CD4-positive, alpha-beta T cell treated with Interleukin-21 for 1 hour (primary cell): ENCODE results near the gene RIPK1.
"Not testable (repeated sequence)": the region's sequence is repeated elsewhere in the genome, so short reads cannot be mapped to it uniquely, and the experiment has no call there.

Experiments
- DNase-seq: peaks from one replicate; pipeline ENCODE4 v3.0.0-alpha.2; 2020

The RIPK1 gene

GRCh38 chr6:3046295-3046694 is 22.0 kb upstream of the RIPK1 start:
- no peak for DNase-seq

GRCh38 chr6:3048009-3048408 is 20.3 kb upstream of the RIPK1 start:
- DNase-seq: not testable (repeated sequence)

- DNase-seq: no peak
Observed at GRCh38 chr6:3052481-3053230, 15.6 kb upstream of the RIPK1 start.

DNA sequence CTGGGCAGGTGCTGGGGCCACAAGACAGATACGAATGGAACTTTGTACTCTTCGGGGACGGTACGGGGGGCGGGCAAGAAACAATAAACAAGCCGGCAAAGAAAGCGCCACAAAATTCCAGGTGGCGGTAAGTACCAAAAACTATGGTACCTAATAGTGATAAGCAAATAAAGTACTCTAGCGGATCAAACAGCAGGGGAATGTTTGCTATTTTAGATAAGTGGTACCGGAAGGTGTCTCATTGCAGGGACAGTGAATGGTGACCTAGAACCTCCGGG is 15.1 kb upstream of the RIPK1 start:
- no peak for DNase-seq

- not testable (repeated sequence) for DNase-seq
Observed at GRCh38 chr6:3054229-3055157, 13.8 kb upstream of the RIPK1 start.

DNA sequence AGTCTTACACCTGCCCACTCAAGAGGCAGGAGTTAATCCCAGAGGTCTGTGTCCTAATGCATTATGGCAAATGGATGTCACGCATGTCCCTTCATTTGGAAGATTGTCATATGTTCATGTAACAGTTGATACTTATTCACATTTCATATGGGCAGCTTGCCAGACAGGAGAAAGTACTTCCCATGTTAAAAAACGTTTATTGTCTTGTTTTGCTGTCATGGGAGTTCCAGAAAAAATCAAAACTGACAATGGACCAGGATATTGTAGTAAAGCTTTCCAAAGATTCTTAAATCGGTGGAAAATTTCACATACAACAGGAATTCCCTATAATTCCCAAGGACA is 13.2 kb upstream of the RIPK1 start:
- not testable (repeated sequence) for DNase-seq

DNA sequence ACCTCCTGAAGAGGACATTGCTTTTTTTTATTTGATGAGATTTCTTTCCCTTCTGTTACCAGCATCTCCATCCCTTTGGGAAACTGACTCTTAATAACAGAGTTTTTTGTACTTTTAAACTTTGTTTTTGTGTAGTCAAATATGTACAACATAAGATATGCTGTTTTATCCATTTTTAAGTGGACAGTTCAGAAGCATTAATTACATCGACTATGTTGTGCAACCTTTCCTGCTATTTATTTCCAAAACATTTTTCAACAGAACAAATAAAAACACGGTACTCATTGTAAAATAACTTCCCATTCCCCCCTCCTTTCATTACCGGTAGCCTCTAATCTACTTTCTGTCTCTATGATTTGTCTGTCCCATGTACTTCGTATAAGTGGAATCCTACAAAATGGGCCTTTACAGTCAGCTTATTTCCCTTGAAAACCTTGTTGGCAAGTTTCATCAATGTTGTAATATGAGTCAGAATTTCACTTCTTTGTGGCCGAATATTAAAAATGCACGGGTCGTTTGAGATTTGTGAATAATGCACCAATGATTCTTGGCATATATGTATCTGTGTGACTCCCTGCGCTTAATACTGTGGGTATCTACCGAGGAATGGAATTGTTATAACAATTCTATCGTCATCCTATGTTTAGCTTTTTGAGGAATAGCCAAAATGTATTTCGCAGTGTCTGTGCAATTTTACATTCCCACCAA is 11.1 kb upstream of the RIPK1 start:
- no peak for DNase-seq

DNA sequence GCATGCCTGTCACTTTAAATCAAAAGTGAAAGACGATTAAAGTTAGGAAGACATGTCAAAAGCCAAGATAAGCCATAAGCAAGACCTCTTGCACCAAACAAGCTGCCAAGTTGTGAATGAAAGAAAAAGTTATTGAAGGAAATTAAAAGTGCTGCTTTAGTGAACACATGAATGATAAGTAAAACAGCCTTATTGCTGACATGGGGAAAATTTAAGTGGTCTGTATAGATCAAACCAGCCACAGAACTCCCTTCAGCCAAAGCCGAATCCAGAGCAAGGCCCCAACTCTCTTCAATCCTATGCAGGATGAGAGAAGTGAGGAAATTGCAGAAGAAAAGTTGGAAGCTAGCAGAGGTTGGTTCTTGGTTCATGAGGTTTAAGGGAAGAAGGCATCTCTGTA is 9.3 kb upstream of the RIPK1 start:
- DNase-seq: no peak

GRCh38 chr6:3060092-3060491 is 8.2 kb upstream of the RIPK1 start:
- DNase-seq: not testable (repeated sequence)

GRCh38 chr6:3061501-3061941 is 6.8 kb upstream of the RIPK1 start:
- no peak for DNase-seq

DNA sequence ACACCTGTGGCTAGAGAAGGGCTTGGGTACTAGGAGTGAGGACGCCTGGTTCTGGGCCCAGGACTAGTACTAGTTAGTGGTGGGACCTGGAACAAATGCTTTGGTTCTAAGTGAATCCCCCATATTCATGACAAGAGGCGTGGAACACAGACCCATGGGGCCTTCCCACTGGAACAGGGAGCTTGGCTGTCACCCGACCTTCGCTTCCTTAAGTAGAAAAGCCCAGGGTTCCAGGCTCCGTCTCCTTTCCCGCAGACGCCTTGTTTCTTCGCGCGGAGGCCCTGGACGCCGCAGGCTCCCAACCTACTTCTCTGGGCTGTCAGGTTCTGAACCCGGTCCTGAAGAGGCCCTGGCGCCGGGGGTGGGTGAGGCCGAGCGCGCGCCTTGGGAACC is 5.0 kb upstream of the RIPK1 start:
- not testable (repeated sequence) for DNase-seq

- peak; percentile 96 for DNase-seq
Observed at GRCh38 chr6:3063733-3064700, 4.3 kb upstream of the RIPK1 start.

GRCh38 chr6:3071568-3071967 is 3.3 kb downstream of the RIPK1 start:
- DNase-seq: no peak

DNA sequence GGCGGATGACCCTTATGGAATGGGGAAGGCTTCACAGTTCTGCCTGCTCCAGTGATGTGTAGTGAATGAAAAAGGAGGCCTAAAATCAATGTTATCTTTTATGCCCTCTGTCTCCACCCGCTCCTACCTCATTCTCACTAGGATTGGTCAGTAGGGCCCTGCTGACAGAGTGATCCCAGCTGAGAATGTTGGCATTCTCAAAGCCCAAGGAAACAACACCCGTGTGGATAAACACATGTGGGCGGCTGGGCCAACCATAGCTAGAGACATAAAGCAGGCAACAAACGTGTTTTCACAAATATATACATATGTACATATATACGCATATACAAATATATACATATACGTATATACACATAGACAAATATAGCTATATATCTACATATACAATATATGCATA is 4.5 kb downstream of the RIPK1 start:
- DNase-seq: no peak

GRCh38 chr6:3073382-3073781 is 5.1 kb downstream of the RIPK1 start:
- no peak for DNase-seq

- DNase-seq: no peak
Observed at GRCh38 chr6:3075772-3076113, 7.4 kb downstream of the RIPK1 start.

- DNase-seq: no peak
Observed at GRCh38 chr6:3076320-3076719, 8.0 kb downstream of the RIPK1 start.

- no peak for DNase-seq
Observed at GRCh38 chr6:3077430-3077829, 9.1 kb downstream of the RIPK1 start.

DNA sequence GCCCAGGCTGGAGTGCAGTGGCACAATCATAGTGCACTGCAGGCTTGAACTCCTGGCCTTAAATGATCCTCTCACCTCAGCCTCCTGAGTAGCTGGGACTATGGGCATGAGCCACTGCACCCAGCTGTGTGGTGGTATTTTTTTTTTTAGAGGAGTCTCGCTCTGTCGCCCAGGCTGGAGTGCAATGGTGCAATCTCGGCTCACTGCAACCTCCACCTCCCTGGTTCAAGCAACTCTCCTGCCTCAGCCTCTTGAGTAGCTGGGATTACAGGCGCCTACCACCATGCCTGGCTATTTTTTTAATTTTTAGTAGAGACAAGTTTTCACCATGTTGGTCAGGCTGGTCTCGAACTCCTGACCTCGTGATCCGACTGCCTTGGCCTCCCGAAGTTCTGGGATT is 10.7 kb downstream of the RIPK1 start:
- not testable (repeated sequence) for DNase-seq

GRCh38 chr6:3079682-3080081 is 11.4 kb downstream of the RIPK1 start:
- DNase-seq: no peak

- no peak for DNase-seq
Observed at GRCh38 chr6:3081960-3082359, 13.7 kb downstream of the RIPK1 start.

- DNase-seq: no peak
Observed at GRCh38 chr6:3085074-3085473, 16.8 kb downstream of the RIPK1 start.
